H1 (cell line): ENCODE measurements around the gene SLC8A1. TPM values are rescaled to one million over a fixed set of nuclear protein-coding genes. Genes with fewer than 3 reads are reported as not detected.

ENCODE experiments used
- HDAC2 ChIP-seq, 2 experiments: fragments of 300-600 bp in 1 of 2; sonication (generic) in 1 of 2; IDR thresholded peaks; 2 replicates each; pipeline ENCODE4 v1.6.1; 2011 to 2012; ENCODE audit warnings: low read depth in 2 of 2, low read length in 2 of 2, mild to moderate bottlenecking in 2 of 2, moderate library complexity in 2 of 2, borderline replicate concordance in 1 of 2, inconsistent platforms in 1 of 2
- SIN3A ChIP-seq, 2 experiments: IDR thresholded peaks in 1 of 2; conservative IDR thresholded peaks in 1 of 2; 2 replicates each; pipeline ENCODE4 v1.6.1; 2011 to 2012; ENCODE audit warnings: low read length in 2 of 2, improper control_type of control experiment in 1 of 2, low read depth in 1 of 2, mild to moderate bottlenecking in 1 of 2
- polyA plus RNA-seq, 7 experiments: library from polyadenylated mRNA; depleted of rRNA in 3 of 7; stranded (reverse) in 5 of 7; unstranded in 2 of 7; fragments of >200 nt in 5 of 7; fragments of 200-250 nt in 2 of 7; gene quantifications; 1 replicate in 5 of 7; 2 replicates in 1 of 7; 4 replicates in 1 of 7; pipeline versions ENCODE4 v1.2.1 to v1.2.3, GENCODE V29; 2011 to 2013; ENCODE audit warnings: missing spikeins in 2 of 7, mixed read lengths in 2 of 7
- total RNA-seq: library from RNA; stranded (reverse); fragmentation: NEBNext Ultra II Directional; extraction: Animal tissue kit (Norgen Biotek cat#: 25700); gene quantifications from 2 replicates; pipeline ENCODE4 v1.2.1, GENCODE V29; 2021

SLC8A1 gene
- total and polyA plus RNA-seq, 2 of the 8 experiments (the other 6 are each of a cell fraction or from before 2014, with no cell fraction given), result 0.68 to 3.6 TPM

- TF ChIP-seq SIN3A (conservative IDR thresholded peaks at IDR 0.05 in 1 of 2, IDR thresholded peaks at IDR 0.05 in 1 of 2; ENCODE audit: low read depth in 1 of 2, low read length in 2 of 2), result no peak
- TF ChIP-seq HDAC2 (IDR thresholded peaks at IDR 0.05; ENCODE audit: borderline replicate concordance in 1 of 2, low read depth in 2 of 2, low read length in 2 of 2), result no peak
These were observed 33.1 kb downstream of the SLC8A1 start (continued) for GRCh38 chr2:40418614-40419363.
